Glutamatergic neuron (in vitro differentiated cells): Measurements from ENCODE around the gene POLD1. TPM values are rescaled to one million over a fixed set of nuclear protein-coding genes. Genes with fewer than 3 reads are reported as not detected.

Source experiments
- DNase-seq: peaks from one replicate; pipeline ENCODE4 v3.0.0; 2022
- H3K27ac Mint-ChIP-seq: one replicate; pipeline ENCODE4 v1.8.0; 2020; ENCODE audit warnings: mild to moderate bottlenecking, mixed read lengths, inconsistent platforms; ENCODE audit not compliant: unreplicated experiment
- H3K27me3 Mint-ChIP-seq: one replicate; pipeline ENCODE4 v1.8.0; 2020; ENCODE audit warnings: mild to moderate bottlenecking, moderate library complexity, mixed read lengths, inconsistent platforms; ENCODE audit not compliant: unreplicated experiment
- H3K36me3 Mint-ChIP-seq: one replicate; pipeline ENCODE4 v1.8.0; 2020; ENCODE audit warnings: mild to moderate bottlenecking, mixed read lengths, inconsistent platforms; ENCODE audit not compliant: unreplicated experiment
- H3K4me1 Mint-ChIP-seq: one replicate; pipeline ENCODE4 v1.8.0; 2020; ENCODE audit warnings: mild to moderate bottlenecking, low read depth, mixed read lengths, inconsistent platforms; ENCODE audit not compliant: unreplicated experiment
- H3K4me3 Mint-ChIP-seq: one replicate; pipeline ENCODE4 v1.8.0; 2020; ENCODE audit warnings: mild to moderate bottlenecking, mixed read lengths, inconsistent platforms; ENCODE audit not compliant: unreplicated experiment
- H3K9me3 Mint-ChIP-seq: one replicate; pipeline ENCODE4 v1.8.0; 2020; ENCODE audit warnings: mild to moderate bottlenecking, moderate library complexity, mixed read lengths, inconsistent platforms; ENCODE audit not compliant: unreplicated experiment
- total RNA-seq: library from RNA; stranded (reverse); fragmentation: NEBNext Ultra II Directional; extraction: Animal tissue kit (Norgen Biotek cat#: 25700); gene quantifications from one replicate; pipeline ENCODE4 v1.2.1, GENCODE V29; 2021; ENCODE audit not compliant: unreplicated experiment
- TF ChIP-seq, protein P1 (sequence below): fragments of 200-600 bp; sonication (generic); IDR thresholded peaks from one replicate; pipeline ENCODE4 v1.5.0; 2021; ENCODE audit not compliant: partially characterized antibody, unreplicated experiment

POLD1 gene
- total RNA-seq, 1 donor from 2014 or later: 38.9 TPM

DNA sequence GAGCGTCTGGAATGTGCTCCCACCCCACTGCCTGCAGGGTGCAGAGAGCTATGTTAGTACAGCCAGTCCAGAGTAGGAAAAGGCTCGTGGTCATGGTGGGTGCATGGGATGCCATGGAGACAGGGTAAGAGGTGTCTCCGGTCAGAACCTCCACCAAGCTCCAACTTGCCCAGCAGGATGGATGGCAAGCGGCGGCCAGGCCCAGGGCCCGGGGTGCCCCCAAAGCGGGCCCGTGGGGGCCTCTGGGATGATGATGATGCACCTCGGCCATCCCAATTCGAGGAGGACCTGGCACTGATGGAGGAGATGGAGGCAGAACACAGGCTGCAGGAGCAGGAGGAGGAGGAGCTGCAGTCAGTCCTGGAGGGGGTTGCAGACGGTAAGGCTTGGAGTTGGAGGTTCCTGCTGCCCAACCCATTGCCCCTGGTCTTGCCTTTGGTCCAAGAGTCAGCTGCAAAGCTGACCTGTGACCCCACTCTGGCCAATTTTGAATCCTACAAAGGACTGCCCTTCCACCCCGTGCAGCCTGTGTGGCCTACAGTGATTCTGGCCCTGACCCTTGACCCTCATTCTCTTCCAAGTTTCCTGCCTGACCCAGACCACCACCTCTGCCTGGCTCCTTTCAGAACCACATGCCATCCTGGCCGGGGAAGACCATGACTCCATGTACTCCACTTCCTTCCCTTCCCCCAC lies 14.7 kb downstream of the POLD1 start:
- H3K9me3 Mint-ChIP-seq: peaks cover 2% of the 10 kb centered on the region
- no peak overlapping the region for H3K27ac Mint-ChIP-seq

DNA sequence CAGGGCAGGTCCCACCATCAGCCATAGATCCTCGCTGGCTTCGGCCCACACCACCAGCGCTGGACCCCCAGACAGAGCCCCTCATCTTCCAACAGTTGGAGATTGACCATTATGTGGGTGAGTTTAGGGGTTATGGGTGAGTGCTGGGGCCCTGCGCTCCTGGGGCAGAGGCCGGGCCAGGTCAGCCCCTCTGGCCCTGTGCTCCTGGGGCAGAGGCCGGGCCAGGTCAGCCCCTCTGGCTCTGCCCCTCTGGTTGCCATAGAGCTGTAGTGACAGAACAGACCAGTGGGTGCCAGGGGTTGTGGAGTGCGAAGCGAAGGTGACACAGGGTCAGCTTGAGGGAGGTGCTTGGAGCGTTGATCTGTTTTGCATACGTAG lies 15.2 kb downstream of the POLD1 start:
- Mint-ChIP-seq H3K9me3 (peaks cover 2% of the 10 kb centered on the region), H3K27me3 (peaks cover 6% of the 10 kb centered on the region), H3K27ac (no peak overlapping the region), H3K36me3 (peaks cover 4% of the 10 kb centered on the region), H3K4me1 (no peaks in the 10 kb centered on the region), H3K4me3 (no peak overlapping the region)
- DNase-seq: no peak
- TF ChIP-seq, protein P1, sequence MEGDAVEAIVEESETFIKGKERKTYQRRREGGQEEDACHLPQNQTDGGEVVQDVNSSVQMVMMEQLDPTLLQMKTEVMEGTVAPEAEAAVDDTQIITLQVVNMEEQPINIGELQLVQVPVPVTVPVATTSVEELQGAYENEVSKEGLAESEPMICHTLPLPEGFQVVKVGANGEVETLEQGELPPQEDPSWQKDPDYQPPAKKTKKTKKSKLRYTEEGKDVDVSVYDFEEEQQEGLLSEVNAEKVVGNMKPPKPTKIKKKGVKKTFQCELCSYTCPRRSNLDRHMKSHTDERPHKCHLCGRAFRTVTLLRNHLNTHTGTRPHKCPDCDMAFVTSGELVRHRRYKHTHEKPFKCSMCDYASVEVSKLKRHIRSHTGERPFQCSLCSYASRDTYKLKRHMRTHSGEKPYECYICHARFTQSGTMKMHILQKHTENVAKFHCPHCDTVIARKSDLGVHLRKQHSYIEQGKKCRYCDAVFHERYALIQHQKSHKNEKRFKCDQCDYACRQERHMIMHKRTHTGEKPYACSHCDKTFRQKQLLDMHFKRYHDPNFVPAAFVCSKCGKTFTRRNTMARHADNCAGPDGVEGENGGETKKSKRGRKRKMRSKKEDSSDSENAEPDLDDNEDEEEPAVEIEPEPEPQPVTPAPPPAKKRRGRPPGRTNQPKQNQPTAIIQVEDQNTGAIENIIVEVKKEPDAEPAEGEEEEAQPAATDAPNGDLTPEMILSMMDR: no peak

More for the DNA sequence above, 14.7 kb downstream of the POLD1 start:
- DNase-seq: no peak
- H3K4me1 Mint-ChIP-seq: no peaks in the 10 kb centered on the region
- TF ChIP-seq, protein P1: no peak
- peaks cover 6% of the 10 kb centered on the region for H3K27me3 Mint-ChIP-seq
- peaks cover 5% of the 10 kb centered on the region for H3K36me3 Mint-ChIP-seq
- H3K4me3 Mint-ChIP-seq: no peak overlapping the region

DNA sequence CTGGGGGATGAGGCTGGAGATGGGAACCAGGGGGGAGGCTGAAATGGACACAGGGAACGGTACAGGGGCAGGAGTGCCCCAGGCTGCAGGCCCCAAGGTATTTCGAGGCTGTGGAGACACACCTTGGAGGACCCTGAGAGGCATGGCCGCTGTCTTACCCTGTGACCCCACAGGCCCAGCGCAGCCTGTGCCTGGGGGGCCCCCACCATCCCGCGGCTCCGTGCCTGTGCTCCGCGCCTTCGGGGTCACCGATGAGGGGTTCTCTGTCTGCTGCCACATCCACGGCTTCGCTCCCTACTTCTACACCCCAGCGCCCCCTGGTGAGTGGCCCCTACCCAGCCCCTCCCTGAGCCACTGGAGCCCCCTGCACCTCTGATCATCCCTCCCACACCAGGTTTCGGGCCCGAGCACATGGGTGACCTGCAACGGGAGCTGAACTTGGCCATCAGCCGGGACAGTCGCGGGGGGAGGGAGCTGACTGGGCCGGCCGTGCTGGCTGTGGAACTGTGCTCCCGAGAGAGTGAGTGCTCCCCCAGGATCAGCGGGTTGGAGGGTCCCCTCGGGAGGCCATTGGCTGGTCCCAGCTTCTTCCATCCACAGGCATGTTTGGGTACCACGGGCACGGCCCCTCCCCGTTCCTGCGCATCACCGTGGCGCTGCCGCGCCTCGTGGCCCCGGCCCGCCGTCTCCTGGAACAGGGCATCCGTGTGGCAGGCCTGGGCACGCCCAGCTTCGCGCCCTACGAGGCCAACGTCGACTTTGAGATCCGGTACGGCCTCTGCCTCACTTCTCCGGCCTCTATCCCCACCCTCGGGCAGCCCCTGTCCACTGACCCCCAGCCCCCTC lies 17.7 kb downstream of the POLD1 start:
- TF ChIP-seq, protein P1: no peak
- peaks cover 2% of the 10 kb centered on the region for H3K9me3 Mint-ChIP-seq
- no peak for DNase-seq
- no peak overlapping the region for H3K27ac Mint-ChIP-seq
- no peak overlapping the region for H3K4me3 Mint-ChIP-seq
- H3K36me3 Mint-ChIP-seq: peaks cover 4% of the 10 kb centered on the region
- no peaks in the 10 kb centered on the region for H3K4me1 Mint-ChIP-seq
- peaks cover 5% of the 10 kb centered on the region for H3K27me3 Mint-ChIP-seq

DNA sequence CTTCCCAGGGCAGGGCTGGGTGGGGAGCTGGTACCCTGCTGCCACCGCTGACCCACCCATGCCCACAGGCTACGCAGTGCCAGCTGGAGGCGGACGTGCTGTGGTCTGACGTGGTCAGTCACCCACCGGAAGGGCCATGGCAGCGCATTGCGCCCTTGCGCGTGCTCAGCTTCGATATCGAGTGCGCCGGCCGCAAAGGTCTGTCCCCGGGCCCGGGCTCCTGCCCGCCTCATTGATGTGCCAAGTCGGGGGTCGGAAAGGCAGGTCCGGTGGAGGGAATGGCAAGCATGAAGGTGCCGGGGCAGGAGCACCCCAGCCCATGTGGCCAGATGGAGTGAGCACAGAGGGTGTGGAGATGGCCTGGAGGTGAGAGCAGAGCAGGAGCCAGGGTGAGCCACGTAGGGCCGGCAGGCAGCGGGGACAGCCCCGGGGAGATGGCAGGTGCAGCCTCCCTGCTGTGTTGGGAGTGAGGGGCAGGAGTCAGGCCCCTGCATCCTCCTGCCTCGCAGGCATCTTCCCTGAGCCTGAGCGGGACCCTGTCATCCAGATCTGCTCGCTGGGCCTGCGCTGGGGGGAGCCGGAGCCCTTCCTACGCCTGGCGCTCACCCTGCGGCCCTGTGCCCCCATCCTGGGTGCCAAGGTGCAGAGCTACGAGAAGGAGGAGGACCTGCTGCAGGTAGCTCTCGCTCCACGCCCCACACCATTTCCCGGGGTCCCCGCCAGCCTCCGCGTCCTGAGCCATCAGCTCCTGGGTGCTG lies 18.6 kb downstream of the POLD1 start:
- peaks cover 4% of the 10 kb centered on the region for H3K36me3 Mint-ChIP-seq
- no peak for DNase-seq
- H3K27me3 Mint-ChIP-seq: peaks cover 5% of the 10 kb centered on the region
- H3K9me3 Mint-ChIP-seq: peaks cover 2% of the 10 kb centered on the region
- TF ChIP-seq, protein P1: no peak
- H3K4me1 Mint-ChIP-seq: no peaks in the 10 kb centered on the region
- H3K4me3 Mint-ChIP-seq: no peak overlapping the region
- no peak overlapping the region for H3K27ac Mint-ChIP-seq
